Chondrocyte (in vitro differentiated cells): ENCODE measurements around the gene HMGN1. TPM values are rescaled to one million over a fixed set of nuclear protein-coding genes. Genes with fewer than 3 reads are reported as not detected.

Source experiments
- DNase-seq: peaks from one replicate; pipeline ENCODE4 v3.0.0; 2021; ENCODE audit warnings: mixed read lengths, low spot score
- H3K27ac Mint-ChIP-seq: one replicate; pipeline ENCODE4 v1.8.0; 2021; ENCODE audit warnings: mild to moderate bottlenecking, moderate library complexity, mixed read lengths; ENCODE audit not compliant: unreplicated experiment
- H3K27me3 Mint-ChIP-seq: 2 replicates; pipeline ENCODE4 v1.8.0; 2021; ENCODE audit warnings: low read depth, mixed read lengths
- H3K36me3 Mint-ChIP-seq: 2 replicates; pipeline ENCODE4 v1.8.0; 2021; ENCODE audit warnings: low read depth, mixed read lengths
- H3K4me1 Mint-ChIP-seq: 2 replicates; pipeline ENCODE4 v1.8.0; 2021; ENCODE audit warnings: low read depth, mild to moderate bottlenecking, mixed read lengths
- H3K4me3 Mint-ChIP-seq: one replicate; pipeline ENCODE4 v1.8.0; 2021; ENCODE audit warnings: mild to moderate bottlenecking, moderate library complexity, mixed read lengths; ENCODE audit not compliant: unreplicated experiment
- H3K9me3 Mint-ChIP-seq: 2 replicates; pipeline ENCODE4 v1.8.0; 2021; ENCODE audit warnings: low read depth, mixed read lengths
- total RNA-seq: library from RNA; stranded (reverse); gene quantifications from 3 replicates; pipeline ENCODE4 v1.2.1, GENCODE V29; 2021
- TF ChIP-seq, protein P1 (sequence below): fragments of 200-600 bp; sonication (generic); IDR thresholded peaks from 2 replicates; pipeline ENCODE4 v1.5.0; 2021; ENCODE audit warnings: antibody characterized with exemption, mild to moderate bottlenecking, moderate library complexity

The HMGN1 gene
- total RNA-seq, 1 donor from 2014 or later: 230 TPM

DNA sequence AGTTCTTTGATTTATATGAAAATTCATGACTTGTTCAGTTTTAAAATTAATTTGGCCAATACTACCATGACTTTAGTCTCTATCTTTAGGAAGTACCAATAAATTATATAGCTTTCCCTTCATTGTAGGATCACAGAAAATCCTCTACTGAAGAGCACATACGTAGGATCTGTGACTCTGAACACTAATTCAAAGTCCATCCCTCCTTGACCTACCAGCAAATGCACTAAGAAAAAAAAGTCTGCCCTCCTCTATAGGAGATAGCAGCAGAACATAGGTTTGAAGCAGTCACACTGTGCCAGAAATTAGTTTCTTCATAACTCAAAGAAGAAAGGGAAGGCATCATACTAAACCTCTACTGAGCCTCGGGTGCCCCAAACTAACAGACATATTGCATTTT is 52.0 kb downstream of the HMGN1 start:
- Mint-ChIP-seq H3K9me3 (peaks cover 7% of the 10 kb centered on the region), H3K4me1 (no peaks in the 10 kb centered on the region), H3K36me3 (peaks cover 33% of the 10 kb centered on the region), H3K27me3 (no peaks in the 10 kb centered on the region), H3K27ac (no peak overlapping the region), H3K4me3 (no peak overlapping the region)
- TF ChIP-seq, protein P1, sequence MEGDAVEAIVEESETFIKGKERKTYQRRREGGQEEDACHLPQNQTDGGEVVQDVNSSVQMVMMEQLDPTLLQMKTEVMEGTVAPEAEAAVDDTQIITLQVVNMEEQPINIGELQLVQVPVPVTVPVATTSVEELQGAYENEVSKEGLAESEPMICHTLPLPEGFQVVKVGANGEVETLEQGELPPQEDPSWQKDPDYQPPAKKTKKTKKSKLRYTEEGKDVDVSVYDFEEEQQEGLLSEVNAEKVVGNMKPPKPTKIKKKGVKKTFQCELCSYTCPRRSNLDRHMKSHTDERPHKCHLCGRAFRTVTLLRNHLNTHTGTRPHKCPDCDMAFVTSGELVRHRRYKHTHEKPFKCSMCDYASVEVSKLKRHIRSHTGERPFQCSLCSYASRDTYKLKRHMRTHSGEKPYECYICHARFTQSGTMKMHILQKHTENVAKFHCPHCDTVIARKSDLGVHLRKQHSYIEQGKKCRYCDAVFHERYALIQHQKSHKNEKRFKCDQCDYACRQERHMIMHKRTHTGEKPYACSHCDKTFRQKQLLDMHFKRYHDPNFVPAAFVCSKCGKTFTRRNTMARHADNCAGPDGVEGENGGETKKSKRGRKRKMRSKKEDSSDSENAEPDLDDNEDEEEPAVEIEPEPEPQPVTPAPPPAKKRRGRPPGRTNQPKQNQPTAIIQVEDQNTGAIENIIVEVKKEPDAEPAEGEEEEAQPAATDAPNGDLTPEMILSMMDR: no peak
- no peak for DNase-seq

Other genes starting within 250 kb of the HMGN1 start
- gene PSMG1, start 165.6 kb downstream of the HMGN1 start, total RNA-seq: 56.7 to 72.5 TPM (median 66.4 TPM) in 3 replicates
- 26.5 to 33.0 TPM (median 28.4 TPM) in 3 replicates for gene BRWD1, start 35.5 kb downstream of the HMGN1 start, total RNA-seq
- gene LCA5L, start 96.7 kb upstream of the HMGN1 start, total RNA-seq: 0.56 to 2.4 TPM (median 0.92 TPM) in 3 replicates
- gene SH3BGR, start 102.9 kb upstream of the HMGN1 start, total RNA-seq: 2.4 to 3.3 TPM (median 2.8 TPM) in 3 replicates